HepG2 (cell line): ENCODE results near the gene DDR2. TPM values are rescaled to one million over a fixed set of nuclear protein-coding genes. Genes with fewer than 3 reads are reported as not detected.

Source experiments
- ATAC-seq: fragments of 200-7000 bp; cut with Tn5 transposase; 3 replicates; pipeline ENCODE4 v1.9.1; 2020; ENCODE audit warnings: mild to moderate bottlenecking, moderate library complexity
- BruUV-seq: library from RNA; stranded (reverse); fragments of 400-500 nt; replicated peaks from 2 replicates; lab custom pipeline; 2021; lab: Mats Ljungman, UMichigan
- CTCF ChIA-PET: fragments of 300-600 bp; formaldehyde crosslinking; extraction: SDS; loops from one replicate; lab custom pipeline; 2021; ENCODE audit warnings: low total read pairs, inconsistent platforms, low intra/inter-chr PET ratio; lab: Yijun Ruan, JAX
- POLR2A ChIA-PET: fragments of 350-600 bp; sonication (Branson Sonifier 250); formaldehyde crosslinking; loops from one replicate; lab custom pipeline; 2020; ENCODE audit warnings: antibody characterized with exemption, inconsistent platforms; lab: Yijun Ruan, JAX
- DNase-seq: peaks from one replicate; pipeline ENCODE4 v3.0.0-alpha.2; 2015; ENCODE audit warnings: low spot score
- FAIRE-seq: peaks from 3 replicates; lab custom pipeline; 2011; peaks lifted over from hg19 to GRCh38; lab: Jason Lieb, UNC
- H2AFZ ChIP-seq: one replicate; pipeline ENCODE4 v1.6.1; 2011; ENCODE audit warnings: low read length, inconsistent platforms
- H3K27ac ChIP-seq: fragments of 300-600 bp; 3 replicates; pipeline ENCODE4 v1.8.0; 2011; ENCODE audit warnings: mixed run types, mild to moderate bottlenecking, mixed read lengths, low read length, inconsistent platforms; ENCODE audit not compliant: insufficient read depth; ENCODE audit errors: extremely low read length
- H3K27me3 ChIP-seq, 2 experiments: fragments of 200-600 bp in 1 of 2; 2 replicates in 1 of 2; 3 replicates in 1 of 2; pipeline versions ENCODE4 v1.6.0 to v1.8.0; 2011; ENCODE audit warnings: low read length in 2 of 2, mild to moderate bottlenecking in 2 of 2, moderate library complexity in 2 of 2, inconsistent platforms in 1 of 2; ENCODE audit not compliant: insufficient read depth in 2 of 2, control insufficient read depth in 1 of 2
- H3K36me3 ChIP-seq, 2 experiments: fragments of 200-600 bp in 1 of 2; replicated peaks in 1 of 2; 2 replicates in 1 of 2; 3 replicates in 1 of 2; pipeline versions ENCODE4 v1.5.1 to v1.8.0; 2011; ENCODE audit warnings: low read length in 2 of 2, inconsistent platforms in 1 of 2; ENCODE audit not compliant: insufficient read depth in 2 of 2, control insufficient read depth in 1 of 2
- H3K4me1 ChIP-seq: 2 replicates; pipeline ENCODE4 v1.5.1; 2012; ENCODE audit warnings: low read length, inconsistent platforms; ENCODE audit not compliant: insufficient read depth
- H3K4me2 ChIP-seq: 2 replicates; pipeline ENCODE4 v1.6.0; 2011; ENCODE audit warnings: low read depth, low read length, inconsistent platforms
- H3K4me3 ChIP-seq, 3 experiments: fragments of 200-600 bp in 1 of 3; sonication (generic), shearing (Covaris generic) in 1 of 3; replicated peaks in 1 of 3; 2 replicates each; pipeline ENCODE4 v1.5.1; 2011 to 2016; ENCODE audit warnings: low read length in 3 of 3, inconsistent platforms in 2 of 3, low read depth in 2 of 3, mild to moderate bottlenecking in 2 of 3, control low read depth in 1 of 3, mixed read lengths in 1 of 3; ENCODE audit not compliant: insufficient read depth in 1 of 3
- H3K79me2 ChIP-seq: one replicate; pipeline ENCODE4 v1.6.1; 2011; ENCODE audit warnings: low read length, inconsistent platforms; ENCODE audit not compliant: insufficient read depth
- H3K9ac ChIP-seq: 2 replicates; pipeline ENCODE4 v1.6.0; 2011; ENCODE audit warnings: mild to moderate bottlenecking, low read depth, low read length, inconsistent platforms; ENCODE audit not compliant: insufficient read depth
- H3K9me3 ChIP-seq: 2 replicates; pipeline ENCODE4 v1.5.1; 2012; ENCODE audit warnings: mild to moderate bottlenecking, low read length
- H4K20me1 ChIP-seq: 2 replicates; pipeline ENCODE4 v1.6.0; 2011; ENCODE audit warnings: inconsistent platforms, mild to moderate bottlenecking, low read length, moderate library complexity; ENCODE audit not compliant: insufficient read depth
- CBFB ChIP-seq: sonication (generic); formaldehyde crosslinking; IDR thresholded peaks from 2 replicates; pipeline ENCODE4 v1.4.0; 2020; ENCODE audit warnings: missing genetic modification reagents
- HMGXB3 ChIP-seq: sonication (generic); formaldehyde crosslinking; IDR thresholded peaks from 2 replicates; pipeline ENCODE4 v1.4.0; 2020; ENCODE audit warnings: missing genetic modification reagents, borderline replicate concordance
- PITX1 ChIP-seq: sonication (generic); formaldehyde crosslinking; IDR thresholded peaks from 2 replicates; pipeline ENCODE4 v1.5.1; 2020; ENCODE audit warnings: mild to moderate bottlenecking, missing genetic modification reagents
- PTBP1 ChIP-seq: fragments of 200-400 bp; formaldehyde crosslinking; IDR thresholded peaks from 2 replicates; pipeline ENCODE4 v1.6.1; 2018; ENCODE audit warnings: low read length, low read depth; ENCODE audit not compliant: poor library complexity, severe bottlenecking
- REL ChIP-seq: sonication (generic); formaldehyde crosslinking; conservative IDR thresholded peaks from 2 replicates; pipeline ENCODE4 v1.8.0; 2022; ENCODE audit warnings: mild to moderate bottlenecking, missing genetic modification reagents, moderate library complexity
- SKIL ChIP-seq: sonication (generic); formaldehyde crosslinking; IDR thresholded peaks from 2 replicates; pipeline ENCODE4 v1.8.0; 2022; ENCODE audit warnings: missing genetic modification reagents, mild to moderate bottlenecking, moderate library complexity, borderline replicate concordance
- TMF1 ChIP-seq: sonication (generic); formaldehyde crosslinking; IDR thresholded peaks from 2 replicates; pipeline ENCODE4 v1.8.1; 2022; ENCODE audit warnings: low read depth, missing genetic modification reagents
- ZFY ChIP-seq: sonication (generic); formaldehyde crosslinking; IDR thresholded peaks from 2 replicates; pipeline ENCODE4 v1.4.0; 2020; ENCODE audit warnings: missing genetic modification reagents
- ZKSCAN1 ChIP-seq: fragments of 150-350 bp; IDR thresholded peaks from 2 replicates; pipeline ENCODE4 v1.6.1; 2014; ENCODE audit warnings: low read length
- ZKSCAN8 ChIP-seq: IDR thresholded peaks from 2 replicates; pipeline ENCODE4 v1.6.1; 2016; ENCODE audit warnings: borderline replicate concordance, missing genetic modification reagents, missing compliant biosample characterization
- ZNF468 ChIP-seq: sonication (generic); formaldehyde crosslinking; IDR thresholded peaks from 2 replicates; pipeline ENCODE4 v1.8.0; 2022; ENCODE audit warnings: mild to moderate bottlenecking, moderate library complexity, missing genetic modification reagents
- ZNF766 ChIP-seq: sonication (generic); formaldehyde crosslinking; IDR thresholded peaks from 2 replicates; pipeline ENCODE4 v1.5.0; 2020; ENCODE audit warnings: missing genetic modification reagents, borderline replicate concordance
- WGBS: methylation state at CpG from one replicate; pipeline ENCODE4 v1.1.6; 2017; ENCODE audit warnings: low lambda C conversion rate; 5-methylcytosine and 5-hydroxymethylcytosine counted together
- in situ Hi-C: cut with HindIII; loops from 2 replicates; pipeline ENCODE4 v1.10.0; 2017; ENCODE audit warnings: low pct_unique_long_range_greater_than_20kb; ENCODE audit not compliant: extremely low pct_ligation_motif_present
- intact Hi-C: fragments of 100-400 bp; cut with micrococcal nuclease; formaldehyde crosslinking; loops from one replicate; pipeline ENCODE4 v1.10.0; 2022; ENCODE audit not compliant: unreplicated experiment
- polyA plus RNA-seq, 8 experiments: library from polyadenylated mRNA; depleted of rRNA in 3 of 8; stranded (reverse) in 7 of 8; unstranded in 1 of 8; fragments of >200 nt; fragmentation: Illumina TruSeq in 4 of 8; extraction: Trizol in 4 of 8; gene quantifications; 2 replicates each; pipeline versions ENCODE4 v1.2.1 to v1.2.3, GENCODE V29; 2011 to 2016; ENCODE audit warnings: low read depth in 4 of 8, missing spikeins in 1 of 8, mixed read lengths in 1 of 8; ENCODE audit not compliant: insufficient read depth in 1 of 8
- total RNA-seq, 5 experiments: library from RNA; depleted of rRNA; stranded (reverse); fragments of >200 nt; fragmentation: Illumina TruSeq; extraction: Trizol; gene quantifications; 2 replicates each; pipeline ENCODE4 v1.2.3, GENCODE V29; 2016; ENCODE audit warnings: low read depth in 1 of 5

DDR2 gene
- total and polyA plus RNA-seq, 2 of the 13 experiments (the other 11 are each of a cell fraction or from before 2014, with no cell fraction given) = 0.36 to 0.38 TPM

GRCh38 chr1:162691999-162692575, 59.8 kb downstream of the DDR2 start:
- intact Hi-C loops (loop anchor here (5.0 kb wide), 1 partner anchor 40 kb away; no protein-coding TSS in a partner anchor), in situ Hi-C loops (no loop called here)
- ATAC-seq (no peak), DNase-seq (no peak), FAIRE-seq (no peak)
- Histone ChIP-seq H3K27me3 (no peaks in the 10 kb centered on the region), H3K36me3 (no peaks in the 10 kb centered on the region), H3K4me2 (no peak overlapping the region), H2AFZ (no peak overlapping the region), H3K27ac (no peak overlapping the region), H3K9ac (no peak overlapping the region), H4K20me1 (no peaks in the 10 kb centered on the region), H3K4me1 (peaks cover 45% of the 10 kb centered on the region), H3K9me3 (no peaks in the 10 kb centered on the region), H3K4me3 (no peak overlapping the region), H3K79me2 (no peaks in the 10 kb centered on the region)
- POLR2A ChIA-PET = no interaction called here
- TF ChIP-seq ZFY (CRISPR knock-in tag) = no peak
- CTCF ChIA-PET = no interaction called here
- 47% methylated on average over 4 of the region's 4 CpGs for WGBS
- no TSS peak for BruUV-seq

GRCh38 chr1:162694911-162695310, 62.6 kb downstream of the DDR2 start:
- FAIRE-seq (no peak), ATAC-seq (no peak), DNase-seq (no peak)
- H3K9ac ChIP-seq = no peak overlapping the region
- H3K4me2 ChIP-seq = no peak overlapping the region
- intact Hi-C loops (loop anchor here (5.0 kb wide), 1 partner anchor 37 kb away; no protein-coding TSS in a partner anchor), in situ Hi-C loops (no loop called here)
- CTCF ChIA-PET = no interaction called here
- H3K36me3 ChIP-seq = no peaks in the 10 kb centered on the region
- no peaks in the 10 kb centered on the region for H4K20me1 ChIP-seq
- no peaks in the 10 kb centered on the region for H3K79me2 ChIP-seq
- H2AFZ ChIP-seq = no peak overlapping the region
- POLR2A ChIA-PET = interaction anchor here (1.5 kb wide), 1 partner anchor 16 kb away, joined by 4 read pairs; no protein-coding TSS in a partner anchor
- no peak overlapping the region for H3K27ac ChIP-seq
- no TSS peak for BruUV-seq
- no peaks in the 10 kb centered on the region for H3K27me3 ChIP-seq
- no peaks in the 10 kb centered on the region for H3K9me3 ChIP-seq
- peaks cover 47% of the 10 kb centered on the region for H3K4me1 ChIP-seq
- no peak overlapping the region for H3K4me3 ChIP-seq
- WGBS = 91% methylated on average over 4 of the region's 4 CpGs
- TF ChIP-seq ZKSCAN1 (no peak), PITX1 (CRISPR knock-in tag) (no peak), TMF1 (CRISPR knock-in tag) (no peak), ZNF766 (CRISPR knock-in tag) (no peak), REL (no peak), ZNF468 (CRISPR knock-in tag) (no peak), SKIL (CRISPR knock-in tag) (no peak), PTBP1 (no peak), HMGXB3 (CRISPR knock-in tag) (no peak), CBFB (no peak), ZKSCAN8 (CRISPR knock-in tag) (no peak)
